Measurements from ENCODE around the gene TNFSF13B. TPM values are rescaled to one million over a fixed set of nuclear protein-coding genes. Genes with fewer than 3 reads are reported as not detected.
A peak's percentile ranks its signal among the peaks of the same experiment; 100 is the strongest.
"Not testable (repeated sequence)": the region's sequence is repeated elsewhere in the genome, so short reads cannot be mapped to it uniquely, and the experiment has no call there.

The TNFSF13B gene
- total and polyA plus RNA-seq, 7 donors: 1.1 to 11.5 (median 3.7) TPM

DNA sequence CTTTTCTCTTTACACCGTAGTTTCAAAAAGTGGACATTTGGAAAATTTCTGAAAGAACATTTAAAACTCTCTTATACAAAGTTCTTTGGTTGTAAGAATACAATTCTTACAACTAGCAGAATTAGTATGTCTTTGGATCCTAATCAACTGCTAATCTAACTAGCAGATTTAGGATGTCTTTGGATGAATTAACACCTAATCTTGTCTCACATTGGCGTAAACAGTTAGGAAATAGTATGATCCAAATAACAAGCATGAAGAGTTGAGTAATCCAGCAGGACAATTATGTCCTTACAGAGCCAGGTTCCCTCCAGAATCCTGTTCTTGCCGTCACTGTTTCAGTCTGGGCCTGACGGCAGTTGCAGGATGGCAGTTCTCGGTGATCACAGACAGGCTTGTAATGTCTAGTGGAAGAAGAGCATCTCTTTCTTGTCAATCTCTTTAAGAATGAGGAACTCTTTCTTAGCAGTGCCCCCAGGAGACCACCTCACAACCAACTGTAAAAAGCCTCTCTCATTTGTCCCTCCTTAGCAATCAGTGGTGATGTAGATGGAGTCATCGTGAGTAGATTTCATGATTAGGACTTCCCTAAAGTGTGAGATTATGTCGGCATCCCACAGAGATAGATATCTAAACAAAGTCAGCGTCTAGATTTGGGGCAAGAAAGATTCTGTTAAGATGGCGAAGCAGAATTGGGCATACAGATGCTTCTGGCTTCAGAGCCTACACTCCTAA lies 5.7 kb upstream of the TNFSF13B start:
- WGBS, 2 donors: 88 to 98% methylated on average over 9 of the region's 9 CpGs
- H3K4me3 ChIP-seq: no peak overlapping the region
- no peaks in the 10 kb centered on the region for H3K27me3 ChIP-seq
- no peak for DNase-seq
- TF ChIP-seq POLR2AphosphoS5 (IDR thresholded peaks at IDR 0.05): no peak
- no peak for TF ChIP-seq CTCF (IDR thresholded peaks at IDR 0.05)
- no peak for TF ChIP-seq EP300 (IDR thresholded peaks at IDR 0.05)
- no peak for TF ChIP-seq POLR2A (IDR thresholded peaks at IDR 0.05)
- no peak overlapping the region for H3K27ac ChIP-seq
- no peaks in the 10 kb centered on the region for H3K9me3 ChIP-seq
- peaks cover 0 to 5% (median 0%) of the 10 kb centered on the region in 4 donors for H3K36me3 ChIP-seq
- H3K4me1 ChIP-seq: no peaks in the 10 kb centered on the region
- intact Hi-C loops (cut with DNase I): no loop called here

- H3K27me3 ChIP-seq: no peaks in the 10 kb centered on the region
- DNase-seq: no peak
- WGBS, 2 donors: 50 to 82% methylated on average over 10 of the region's 10 CpGs
- peaks cover 0 to 5% (median 0%) of the 10 kb centered on the region in 4 donors for H3K36me3 ChIP-seq
- H3K4me1 ChIP-seq: peaks cover 0 to 8% (median 0%) of the 10 kb centered on the region in 4 donors
- no peaks in the 10 kb centered on the region for H3K9me3 ChIP-seq
- TF ChIP-seq EP300 (IDR thresholded peaks at IDR 0.05) (no peak), POLR2AphosphoS5 (IDR thresholded peaks at IDR 0.05) (no peak), POLR2A (IDR thresholded peaks at IDR 0.05) (no peak), CTCF (IDR thresholded peaks at IDR 0.05) (no peak)
- intact Hi-C loops (cut with DNase I): no loop called here
- peak overlapping the region in 1 of 4 donors; percentile 5 for H3K27ac ChIP-seq
- H3K4me3 ChIP-seq: no peak overlapping the region
Observed at GRCh38 chr13:108266321-108266990, 3.1 kb upstream of the TNFSF13B start.

GRCh38 chr13:108267347-108267746 lies 2.2 kb upstream of the TNFSF13B start:
- no peaks in the 10 kb centered on the region for H3K9me3 ChIP-seq
- H3K36me3 ChIP-seq: peaks cover 0 to 5% (median 0%) of the 10 kb centered on the region in 4 donors
- no peak overlapping the region for H3K4me3 ChIP-seq
- TF ChIP-seq POLR2A (IDR thresholded peaks at IDR 0.05) (no peak), CTCF (IDR thresholded peaks at IDR 0.05) (no peak), POLR2AphosphoS5 (IDR thresholded peaks at IDR 0.05) (no peak), EP300 (IDR thresholded peaks at IDR 0.05) (no peak)
- DNase-seq: no peak
- intact Hi-C loops (cut with DNase I): no loop called here
- no peaks in the 10 kb centered on the region for H3K27me3 ChIP-seq
- WGBS, 2 donors: 73 to 85% methylated on average over 4 of the region's 4 CpGs
- peaks cover 0 to 8% (median 0%) of the 10 kb centered on the region in 4 donors for H3K4me1 ChIP-seq
- no peak overlapping the region for H3K27ac ChIP-seq

DNA sequence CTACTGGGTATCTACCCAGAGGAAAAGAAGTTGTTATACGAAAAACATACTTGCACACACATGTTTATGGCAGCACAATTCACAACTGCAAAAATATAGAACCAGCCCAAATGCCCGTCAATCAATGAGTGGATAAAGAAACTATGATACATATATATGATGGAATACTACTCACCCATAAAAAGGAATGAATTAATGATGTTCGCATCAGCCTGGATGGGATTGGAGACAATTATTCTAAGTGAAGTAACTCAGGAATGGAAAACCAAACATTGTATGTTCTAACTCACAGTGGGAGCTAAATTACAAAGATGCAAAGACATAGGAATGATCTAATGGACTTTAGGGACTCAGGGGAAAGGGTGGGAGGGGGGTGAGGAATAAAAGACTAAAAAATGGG lies 1.7 kb upstream of the TNFSF13B start:
- H3K27ac ChIP-seq; H3K4me1 ChIP-seq; H3K27me3 ChIP-seq; H3K4me3 ChIP-seq; H3K36me3 ChIP-seq; DNase-seq; H3K9me3 ChIP-seq; intact Hi-C loops (cut with DNase I): not testable (repeated sequence)
- 97 to 98% methylated on average over 3 of the region's 3 CpGs for WGBS, 2 donors

DNA sequence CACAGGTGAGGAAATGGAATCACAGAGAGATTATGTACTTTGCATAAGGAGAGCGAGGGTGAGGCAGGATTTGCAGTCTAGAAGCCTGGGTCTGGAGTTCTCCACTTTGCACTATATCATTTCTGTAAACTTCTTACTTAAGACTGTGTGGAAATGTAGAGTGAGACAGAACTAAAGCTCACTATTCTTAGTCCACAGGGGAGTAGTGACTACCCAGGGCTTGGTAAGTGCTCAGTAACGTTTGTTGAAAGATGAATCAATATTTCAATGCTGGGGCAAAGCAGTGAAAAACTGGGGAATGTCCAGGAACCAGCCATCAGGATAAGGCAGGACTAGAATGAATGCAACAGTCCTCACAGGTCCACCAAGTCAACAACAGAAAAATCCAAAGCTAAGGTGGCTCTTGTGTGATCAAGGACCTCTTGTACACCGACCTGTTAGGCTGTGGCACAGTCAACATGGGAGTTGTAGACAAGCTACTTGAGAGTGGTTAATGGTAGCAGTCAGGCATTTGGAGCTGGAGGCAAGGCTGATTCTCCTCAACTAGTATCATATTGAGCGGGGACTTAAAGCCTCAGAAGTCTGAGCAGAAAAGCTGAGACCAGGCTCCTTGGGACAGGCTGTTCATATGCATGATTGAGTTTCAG lies 929 bp upstream of the TNFSF13B start:
- no peak for TF ChIP-seq POLR2A (IDR thresholded peaks at IDR 0.05)
- TF ChIP-seq EP300 (IDR thresholded peaks at IDR 0.05): no peak
- no peak for TF ChIP-seq CTCF (IDR thresholded peaks at IDR 0.05)
- no peak for TF ChIP-seq POLR2AphosphoS5 (IDR thresholded peaks at IDR 0.05)
- no peak for DNase-seq
- Histone ChIP-seq H3K9me3 (no peaks in the 10 kb centered on the region), H3K27me3 (no peaks in the 10 kb centered on the region), H3K4me1 (peaks cover 0 to 8% (median 0%) of the 10 kb centered on the region in 4 donors), H3K36me3 (peaks cover 0 to 5% (median 0%) of the 10 kb centered on the region in 4 donors), H3K27ac (peak overlapping the region in 2 of 4 donors; percentile 54 to 63), H3K4me3 (no peak overlapping the region)
- intact Hi-C loops (cut with DNase I): no loop called here
- WGBS, 2 donors: 78 to 79% methylated on average over 4 of the region's 4 CpGs

Measured in sigmoid colon (tissue), 7 donors.